ENCODE measurements around the gene SELENON.
A peak's percentile ranks its signal among the peaks of the same experiment; 100 is the strongest.

Gene SELENON

DNA sequence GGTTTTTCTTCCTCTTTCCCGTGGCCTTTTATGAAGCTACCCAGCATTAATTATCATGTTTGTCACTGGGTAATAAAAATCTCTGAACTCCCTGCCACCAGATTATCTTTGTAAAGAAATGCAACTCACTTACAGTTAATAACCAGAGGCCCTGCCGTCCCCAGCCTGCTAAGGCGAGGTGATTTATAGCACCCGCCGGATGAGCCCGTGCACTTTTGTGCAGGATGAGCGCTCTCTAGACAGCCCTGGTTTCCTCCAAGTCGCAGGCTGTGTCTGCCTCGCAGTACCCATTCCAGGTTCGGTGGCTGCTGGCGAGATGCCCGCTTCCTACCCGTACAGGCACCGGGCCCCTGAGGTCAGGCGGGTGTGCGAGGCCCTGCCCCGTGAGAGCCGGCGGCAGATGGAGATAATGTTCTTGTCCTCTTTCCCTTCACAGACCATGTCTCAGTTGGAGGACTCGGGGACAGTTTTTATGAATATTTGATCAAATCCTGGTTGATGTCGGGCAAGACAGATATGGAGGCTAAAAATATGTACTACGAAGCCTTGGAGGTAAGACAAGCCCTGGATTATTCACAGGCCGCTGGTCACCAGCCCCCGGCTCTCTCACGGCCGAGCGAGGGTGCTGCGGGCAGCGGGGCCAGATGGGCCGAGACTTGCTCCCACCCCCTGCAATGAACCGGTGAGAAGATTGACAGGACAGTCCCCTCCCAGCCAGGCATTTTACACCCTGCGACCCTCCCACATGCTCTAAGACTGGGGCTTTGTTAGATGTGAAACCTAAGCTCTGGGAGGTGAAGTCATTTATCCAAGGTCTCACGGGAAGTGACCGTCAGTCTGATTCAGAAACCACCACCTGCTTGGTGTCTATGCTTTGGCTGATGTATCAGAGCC is 28.5 kb upstream of the SELENON start:
- no peak for DNase-seq (ENCODE audit: low read depth, low spot score)

DNA sequence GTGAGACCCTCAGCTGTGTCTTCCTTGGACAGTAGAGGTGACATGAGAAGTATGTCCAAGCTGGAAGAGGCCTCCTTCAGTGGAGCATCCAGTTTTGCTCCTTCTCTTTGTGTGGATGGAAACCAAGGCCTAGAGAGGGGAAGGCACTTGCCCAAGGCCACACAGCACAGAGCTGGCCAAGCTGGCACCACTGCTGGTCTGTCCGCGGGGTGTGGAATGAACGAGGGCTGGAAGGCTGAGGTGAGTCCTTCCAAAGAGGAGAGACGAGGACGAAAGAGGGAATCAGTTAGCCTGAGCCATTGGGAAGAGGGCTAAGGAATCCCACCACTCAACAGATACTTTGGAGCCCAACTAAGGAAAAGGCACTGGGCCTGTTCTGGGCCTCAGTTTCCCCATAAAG is 27.8 kb upstream of the SELENON start:
- no peak for DNase-seq (ENCODE audit: low read depth, low spot score)

DNA sequence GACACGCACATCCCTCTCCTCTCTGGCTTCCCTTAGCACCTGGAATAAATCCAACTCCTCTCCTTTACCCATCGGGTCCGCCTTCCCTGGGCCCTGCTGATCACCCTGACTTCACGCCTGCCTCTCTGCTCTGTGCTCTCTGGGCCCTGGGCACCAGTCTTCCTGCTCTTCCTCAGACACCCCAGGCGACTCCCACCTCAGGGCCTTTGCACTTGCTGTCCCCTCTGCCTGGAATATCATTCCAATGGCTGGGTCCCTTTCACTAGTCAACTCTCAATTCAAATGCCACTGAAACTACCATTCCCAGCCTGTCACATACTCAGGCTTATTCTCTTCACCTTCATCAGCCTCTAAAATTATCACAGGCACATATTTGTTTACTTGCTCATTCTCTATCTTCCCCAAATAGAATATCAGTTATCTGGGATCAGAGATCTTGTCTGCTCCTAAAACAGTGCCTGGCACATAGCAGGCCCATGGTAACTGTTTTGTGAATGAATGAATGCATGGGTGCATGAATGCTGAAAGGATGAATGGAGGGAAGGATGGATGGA is 27.2 kb upstream of the SELENON start:
- no peak for DNase-seq (ENCODE audit: low read depth, low spot score)

DNA sequence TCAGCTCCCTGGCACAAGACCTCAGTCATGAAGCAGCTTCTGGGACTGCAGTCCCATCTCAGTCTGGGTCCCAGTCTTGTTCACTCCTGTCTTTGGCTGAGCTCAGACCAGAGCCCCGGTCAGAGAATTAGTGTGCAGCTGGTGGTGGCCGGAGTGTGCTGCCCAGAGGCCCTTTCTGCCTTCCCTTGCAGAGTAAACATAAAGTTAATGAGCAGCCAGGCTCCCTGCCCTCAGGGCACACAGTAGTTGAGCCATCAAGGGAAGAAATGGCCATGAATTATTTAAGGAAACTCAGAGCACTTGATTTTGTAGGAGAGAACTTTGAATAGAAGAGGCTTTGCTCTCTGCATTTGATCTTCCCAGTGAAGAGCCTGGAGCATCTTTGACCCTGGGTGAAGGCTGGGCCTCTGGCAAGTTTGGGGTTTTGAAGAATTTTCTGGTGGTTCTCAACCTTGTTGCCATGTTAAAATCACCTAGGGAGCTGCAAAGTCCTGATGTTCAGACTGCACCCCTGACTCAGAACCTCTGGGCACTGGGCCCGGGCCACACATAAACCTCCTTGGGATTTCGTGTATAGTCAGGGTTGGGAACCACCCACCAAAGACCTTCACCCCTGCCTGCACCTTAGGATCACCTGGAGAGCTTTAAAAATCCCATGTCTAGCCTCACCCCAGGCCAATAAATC is 26.4 kb upstream of the SELENON start:
- DNase-seq (ENCODE audit: low read depth, low spot score): no peak

DNA sequence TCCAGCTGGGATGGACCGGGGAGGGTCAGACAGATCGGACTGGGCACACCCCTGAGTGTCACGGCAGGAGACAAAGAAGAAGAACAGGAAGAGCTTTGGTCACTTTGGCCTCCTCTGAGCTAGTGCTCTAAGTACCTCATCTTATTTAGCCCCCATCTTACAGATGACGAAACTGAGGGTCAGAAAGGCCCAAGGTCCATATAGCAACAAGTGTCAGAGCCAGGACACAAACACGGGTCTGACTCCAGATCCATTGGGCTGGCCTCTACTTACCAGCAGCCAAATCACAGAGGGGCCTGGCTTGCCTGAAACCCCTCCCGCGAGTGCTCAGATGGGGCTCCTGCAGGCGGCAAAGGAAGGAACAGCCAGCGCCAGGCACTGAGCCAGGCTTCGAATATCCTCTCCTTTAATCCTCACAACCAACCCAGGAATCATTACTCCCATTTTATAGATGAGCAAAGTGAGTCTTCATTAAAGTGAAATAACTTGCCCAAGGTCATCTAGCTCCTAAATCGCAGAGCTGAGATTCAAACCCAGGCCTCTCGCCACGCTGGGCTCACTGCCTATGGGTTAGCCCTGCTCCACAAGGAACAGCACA is 25.7 kb upstream of the SELENON start:
- no peak for DNase-seq (ENCODE audit: low read depth, low spot score)

DNA sequence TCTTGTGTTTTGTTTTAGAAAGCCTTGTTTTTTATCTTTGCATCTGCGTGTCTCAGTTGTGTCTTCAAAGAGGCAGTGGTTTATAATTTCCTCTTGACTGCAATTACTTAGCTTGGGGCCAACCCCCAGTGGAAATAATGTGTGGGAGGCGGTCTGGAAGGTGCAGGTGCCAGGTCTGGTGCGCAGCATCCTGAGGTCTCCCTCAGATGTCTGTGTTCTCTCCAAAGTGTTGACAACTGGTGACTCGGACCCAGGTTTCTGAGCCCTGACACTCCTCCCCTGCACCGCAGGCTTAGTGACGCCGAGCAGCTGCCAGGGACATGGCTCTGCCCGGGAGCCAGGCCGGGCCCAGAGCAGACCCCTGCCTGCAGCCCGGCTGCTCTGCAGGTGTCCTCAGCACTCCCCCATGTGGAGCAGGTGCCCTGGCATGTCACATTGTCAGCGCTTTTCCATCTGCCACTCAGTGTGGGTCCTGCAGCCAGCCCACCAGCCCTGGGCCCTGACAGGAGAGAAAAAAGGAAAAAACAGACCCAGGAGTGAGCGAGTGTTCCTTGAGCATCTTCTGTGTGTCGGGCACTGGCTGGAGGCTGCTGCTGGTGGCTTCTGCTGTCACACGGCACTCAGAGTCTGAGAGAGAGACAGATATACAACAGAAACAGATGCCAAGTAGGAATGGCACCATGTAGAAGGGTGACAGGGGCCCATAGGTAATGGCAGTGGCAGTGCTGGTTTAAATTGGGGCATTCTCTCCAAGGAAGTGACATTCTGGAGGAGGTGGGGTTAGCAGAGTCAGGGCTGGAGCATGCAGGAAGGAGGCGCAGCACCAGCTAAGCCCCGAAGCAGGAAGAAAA is 24.8 kb upstream of the SELENON start:
- peak; percentile 81 for DNase-seq (ENCODE audit: low read depth, low spot score)

DNA sequence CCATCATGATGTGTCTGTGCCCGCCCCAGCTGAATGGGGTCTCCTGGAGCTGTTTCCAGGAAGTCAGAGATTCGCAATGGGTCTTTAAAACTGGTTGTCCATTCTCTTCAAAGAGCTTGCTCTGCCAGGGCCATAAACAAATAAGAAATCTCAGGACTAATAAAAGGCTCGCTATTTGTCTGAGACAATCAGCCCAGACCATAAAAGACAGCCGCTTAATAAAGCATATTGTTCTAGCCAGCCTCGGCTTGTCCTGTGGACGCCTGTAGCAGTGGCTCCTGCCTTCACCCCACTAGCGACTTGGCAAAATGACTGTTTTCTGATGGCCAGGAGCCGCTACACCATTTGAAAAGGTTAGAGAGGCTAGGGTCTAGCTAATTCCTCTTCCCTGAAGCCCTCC is 20.6 kb upstream of the SELENON start:
- DNase-seq (ENCODE audit: low read depth, low spot score): no peak

DNA sequence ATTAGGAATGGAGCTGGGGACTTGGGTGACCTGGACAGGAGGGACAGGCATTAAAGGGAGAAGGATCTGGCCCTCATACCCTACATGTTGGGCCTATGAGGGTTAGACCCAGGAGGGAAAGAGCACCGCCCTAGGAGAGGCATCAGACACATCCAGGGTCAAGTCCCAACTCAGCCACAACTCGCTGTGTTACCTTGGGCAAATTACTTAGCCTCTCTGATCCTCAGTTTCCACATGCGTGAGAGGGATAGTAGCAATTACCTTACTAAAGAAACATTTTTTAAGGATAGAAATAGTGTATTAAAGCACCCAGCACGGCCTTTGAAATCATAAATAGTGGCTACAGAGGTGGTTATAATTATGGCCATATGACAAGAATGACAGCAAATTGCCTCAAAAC is 20.1 kb upstream of the SELENON start:
- no peak for DNase-seq (ENCODE audit: low read depth, low spot score)

DNA sequence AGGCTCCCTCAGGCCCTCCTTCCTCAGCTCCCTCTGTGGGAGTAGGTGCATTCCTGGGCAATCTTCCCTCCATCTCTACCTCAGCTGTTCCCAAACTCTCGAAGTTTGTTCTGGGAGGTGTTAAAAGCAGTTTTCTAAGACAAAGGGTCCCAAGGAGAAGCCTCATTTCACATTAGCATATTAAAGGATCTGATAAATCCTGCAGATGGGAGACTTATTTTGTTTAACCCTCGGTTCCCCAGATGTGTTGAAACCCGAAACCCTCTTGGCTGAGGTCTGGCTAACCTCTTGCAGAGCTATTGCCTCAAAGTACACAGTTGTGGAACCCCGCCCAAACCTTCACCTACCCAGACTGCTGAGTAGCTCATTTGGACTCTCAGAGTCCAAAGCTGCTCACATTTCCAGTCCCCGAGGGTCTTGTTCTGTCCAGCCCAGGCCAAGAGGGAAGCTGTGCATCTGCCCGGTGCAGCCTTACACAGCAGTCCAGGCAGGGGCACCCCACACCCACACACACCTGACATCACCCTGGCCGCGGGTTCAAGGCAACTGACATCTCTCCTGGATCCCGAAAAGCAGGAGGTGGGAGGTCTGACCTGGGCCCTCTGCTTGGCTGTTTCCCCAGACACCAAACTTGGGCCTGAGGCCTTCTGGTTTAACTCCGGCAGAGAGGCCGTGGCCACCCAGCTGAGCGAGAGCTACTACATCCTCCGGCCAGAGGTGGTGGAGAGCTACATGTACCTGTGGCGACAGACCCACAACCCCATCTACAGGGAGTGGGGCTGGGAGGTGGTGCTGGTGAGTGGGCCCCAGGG is 19.5 kb upstream of the SELENON start:
- no peak for DNase-seq (ENCODE audit: low read depth, low spot score)

DNA sequence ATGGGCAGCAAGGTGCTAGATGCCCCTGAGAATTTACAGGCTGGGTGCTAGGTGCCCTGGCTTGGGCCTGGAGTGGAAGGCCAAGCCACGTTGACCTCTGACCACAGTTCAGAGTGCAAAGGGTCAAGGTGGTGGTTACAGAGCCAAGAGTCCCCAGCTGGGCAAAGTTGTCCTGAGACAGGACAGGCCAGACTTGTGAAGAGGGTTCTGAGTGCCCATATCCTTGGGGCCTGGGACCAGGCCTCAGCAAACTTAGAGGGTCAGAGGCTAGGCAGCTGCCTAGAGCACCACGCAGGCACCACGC is 18.9 kb upstream of the SELENON start:
- DNase-seq (ENCODE audit: low read depth, low spot score): no peak

DNA sequence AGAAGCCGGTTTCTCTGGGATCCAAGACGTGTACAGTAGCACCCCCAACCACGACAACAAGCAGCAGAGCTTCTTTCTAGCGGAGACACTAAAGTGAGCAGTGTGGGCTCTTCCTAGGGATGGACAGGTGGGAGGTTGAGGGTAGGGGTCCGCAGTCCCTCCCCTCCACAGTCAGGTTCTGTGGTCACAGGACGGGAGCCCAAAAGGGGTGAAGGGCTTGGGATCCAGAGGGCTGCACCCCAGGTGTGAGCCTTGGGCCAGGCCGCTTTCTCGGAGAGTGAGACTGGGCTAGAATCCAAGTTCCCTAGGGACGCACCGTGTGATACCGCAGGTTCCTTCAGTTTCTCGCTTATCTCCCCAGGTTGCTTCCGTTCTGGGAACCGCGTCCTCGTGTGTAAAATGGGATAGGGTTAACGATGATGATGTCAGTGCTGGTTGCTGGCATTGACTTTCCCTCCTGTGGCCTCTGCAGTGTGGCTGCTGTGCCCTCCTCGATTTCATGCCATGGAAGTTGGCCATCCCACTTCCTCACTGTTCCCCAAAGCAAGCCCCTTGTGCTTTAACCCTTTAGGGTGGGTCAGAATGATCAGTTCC is 17.3 kb upstream of the SELENON start:
- no peak for DNase-seq (ENCODE audit: low read depth, low spot score)

DNA sequence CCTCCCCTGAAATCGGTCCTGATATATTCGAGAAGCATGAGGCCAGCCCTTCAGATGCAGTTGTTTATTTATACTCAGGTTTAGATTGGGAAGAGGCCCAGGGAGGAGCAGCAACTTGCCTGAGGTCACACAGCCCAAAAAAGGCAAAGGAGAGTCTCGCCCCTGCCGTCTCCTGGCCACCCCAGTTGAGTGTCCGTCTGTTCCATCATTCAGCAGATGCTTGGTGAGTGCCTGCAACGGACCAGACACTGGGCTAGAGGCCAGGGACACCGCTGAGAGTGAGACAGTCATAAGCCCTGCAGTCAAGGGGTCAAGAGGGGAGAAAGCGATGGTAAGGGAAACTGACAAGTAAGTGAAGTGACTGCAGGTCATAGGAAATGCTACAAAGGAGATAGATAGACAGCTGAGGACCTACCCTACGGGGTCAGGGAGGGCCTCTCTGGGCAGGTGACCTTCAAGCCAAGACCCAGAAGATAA is 15.4 kb upstream of the SELENON start:
- no peak for DNase-seq (ENCODE audit: low read depth, low spot score)

DNA sequence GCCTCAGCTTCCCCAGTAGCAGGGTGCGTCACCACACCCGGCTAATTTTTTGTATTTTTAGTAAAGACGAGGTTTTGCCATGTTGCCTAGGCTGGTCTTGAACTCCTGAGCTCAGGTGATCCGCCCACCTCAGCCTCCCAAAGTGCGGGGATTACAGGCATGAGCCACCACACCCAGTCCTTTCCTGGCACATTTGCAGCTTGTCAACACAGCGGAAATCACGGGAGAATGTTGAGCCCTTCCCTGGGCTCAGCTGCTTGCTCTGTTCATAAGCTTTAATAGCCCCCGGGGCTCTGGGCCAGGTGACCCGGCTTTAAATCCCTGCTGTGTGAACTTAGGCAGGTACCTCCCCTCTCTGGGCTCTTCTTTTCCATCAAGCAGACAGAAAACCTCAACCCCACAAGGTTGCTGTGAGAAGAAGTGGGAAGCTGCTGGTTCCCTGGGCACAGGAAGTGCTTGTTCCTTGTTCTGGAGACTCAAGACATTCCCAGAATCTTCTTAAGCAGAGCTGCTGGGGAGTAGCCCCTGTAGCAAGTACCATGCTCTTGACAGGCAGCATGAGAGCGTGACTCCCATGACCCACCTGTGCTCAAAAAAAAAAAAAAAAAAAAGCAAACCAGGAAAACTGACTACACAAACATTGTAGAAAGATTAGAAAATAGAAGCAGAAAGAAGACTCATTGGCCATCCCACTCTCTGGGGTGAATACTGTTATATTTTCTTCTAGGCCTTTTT is 14.5 kb upstream of the SELENON start:
- DNase-seq (ENCODE audit: low read depth, low spot score): no peak

DNA sequence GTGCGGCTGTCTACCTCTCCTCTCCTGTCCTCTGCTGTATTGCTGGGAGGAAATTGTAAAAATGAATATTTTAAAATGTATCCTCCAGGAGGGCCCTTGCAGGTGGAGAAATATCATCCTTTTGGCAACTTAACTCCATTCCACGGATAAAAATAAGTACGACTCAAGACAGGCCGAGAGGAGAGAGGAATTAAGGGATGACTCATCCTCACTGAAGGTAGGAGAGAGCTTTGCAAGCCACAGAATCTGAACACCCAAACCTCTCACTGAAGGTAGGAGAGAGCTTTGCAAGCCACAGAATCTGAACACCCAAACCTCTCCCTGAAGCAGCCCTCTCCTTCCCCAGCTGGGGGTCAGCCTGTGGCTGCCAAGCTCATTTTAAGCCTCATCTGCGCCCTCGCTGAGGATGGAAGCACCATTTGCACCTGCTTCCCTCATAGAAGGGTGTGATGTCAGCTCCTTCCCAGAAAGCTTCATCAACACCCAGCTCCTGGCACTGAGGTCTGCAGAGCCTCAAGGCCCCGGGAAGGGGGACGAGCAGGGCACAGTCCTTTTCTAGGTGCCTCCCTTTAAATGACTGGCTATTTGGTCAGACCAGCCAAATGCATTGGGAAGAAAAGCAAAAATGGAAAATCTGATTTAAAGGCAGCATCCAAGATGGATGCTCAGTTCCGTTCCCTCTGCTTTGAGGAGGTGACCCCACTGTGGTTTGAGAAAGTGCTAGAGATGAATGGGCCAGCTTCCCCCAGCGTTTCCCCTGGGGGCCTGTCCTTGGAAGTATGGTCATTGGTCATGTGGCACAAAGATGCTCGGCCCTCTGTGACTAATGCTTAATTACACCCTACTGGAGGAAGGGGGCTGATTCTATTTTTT is 12.9 kb upstream of the SELENON start:
- no peak for DNase-seq (ENCODE audit: low read depth, low spot score)

DNA sequence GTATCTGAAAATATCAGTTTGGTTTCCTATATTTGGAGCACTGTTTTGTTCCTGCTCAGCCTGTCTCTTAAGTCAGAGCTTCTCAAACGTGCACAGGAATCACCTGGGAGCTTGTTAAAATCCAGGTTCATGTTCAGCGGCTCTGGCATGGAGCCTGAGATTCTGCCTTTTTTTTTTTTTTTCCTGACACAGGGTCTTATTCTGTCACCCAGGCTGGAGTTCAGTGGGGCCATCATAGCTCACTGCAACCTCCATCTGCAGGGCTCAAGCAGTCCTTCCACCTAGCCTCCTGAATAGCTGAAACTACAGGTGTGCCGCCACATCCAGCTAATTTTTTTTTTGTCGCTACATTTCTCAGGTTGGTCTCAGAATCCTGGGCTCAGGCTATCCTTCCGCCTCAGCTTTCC is 12.2 kb upstream of the SELENON start:
- DNase-seq (ENCODE audit: low read depth, low spot score): no peak

DNA sequence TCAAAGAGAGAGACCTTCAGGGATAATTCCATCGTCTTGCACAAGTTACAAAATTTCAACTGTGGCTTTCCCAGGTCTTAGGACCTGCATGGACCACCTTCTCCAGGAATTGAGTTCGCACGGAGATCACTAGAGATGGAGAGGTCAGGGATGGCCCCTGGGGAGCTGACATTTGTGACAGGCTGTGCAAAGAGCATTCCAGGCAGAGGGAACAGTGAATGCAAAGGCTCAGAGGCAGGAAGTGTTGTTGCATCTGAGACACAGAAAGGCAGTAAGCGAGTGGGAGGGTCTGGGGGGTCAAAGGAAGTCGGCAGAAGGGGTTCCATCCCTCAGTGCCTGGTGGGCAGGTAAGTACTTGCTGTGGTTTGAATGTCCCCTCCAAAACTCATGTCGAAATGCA is 9.5 kb upstream of the SELENON start:
- no peak for DNase-seq (ENCODE audit: low read depth, low spot score)

DNA sequence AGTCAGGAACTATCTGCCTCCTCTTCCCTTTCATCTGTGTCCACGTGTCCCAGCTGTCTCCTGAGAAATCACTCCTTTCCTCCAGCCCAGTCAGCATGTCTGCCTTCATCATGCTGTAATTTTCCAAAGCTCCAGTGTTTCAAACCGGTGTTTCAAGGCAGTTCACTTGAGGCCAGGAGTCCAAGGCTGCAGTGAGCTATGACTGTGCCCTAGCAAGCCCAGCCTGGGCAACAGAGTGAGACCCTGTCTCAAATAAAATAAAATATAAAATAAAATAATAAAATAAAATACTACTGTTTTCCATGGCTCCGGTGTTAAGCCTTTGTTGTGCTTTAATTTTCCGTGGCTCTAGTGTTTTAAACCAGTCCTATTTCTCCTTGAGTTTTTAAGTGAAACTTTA is 7.9 kb upstream of the SELENON start:
- DNase-seq (ENCODE audit: low read depth, low spot score): no peak

DNA sequence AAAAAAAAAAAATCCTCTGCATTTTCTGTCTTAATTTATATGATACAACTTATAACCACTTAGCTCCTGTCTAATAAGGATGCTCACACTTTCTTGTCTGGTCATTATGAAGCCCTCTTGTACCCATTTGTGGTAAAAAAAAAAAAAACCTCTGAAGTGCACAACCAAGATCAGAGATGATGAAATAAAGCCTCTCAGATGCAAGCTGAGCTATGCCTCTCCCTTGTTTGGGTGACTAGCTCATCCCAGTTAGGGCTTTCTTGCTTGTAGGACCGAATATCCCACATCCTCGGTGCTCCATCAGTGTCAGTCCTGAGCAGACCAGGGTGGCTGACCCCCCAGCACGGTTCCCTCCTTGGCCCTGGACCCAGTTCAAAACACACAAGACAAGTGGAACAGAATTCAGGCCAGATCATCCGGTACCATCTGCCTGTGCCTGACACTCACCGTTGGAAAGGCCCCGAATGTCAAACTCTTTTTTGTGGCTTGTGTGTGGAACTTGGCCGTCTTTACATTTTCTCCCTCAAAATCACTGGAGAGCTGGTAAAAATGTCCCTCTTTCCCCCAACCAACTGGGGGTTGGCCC is 6.3 kb upstream of the SELENON start:
- no peak for DNase-seq (ENCODE audit: low read depth, low spot score)
